K562 (cell line): Measurements from ENCODE around the gene TSGA10IP.

Source experiments
- ATF3 ChIP-seq, 2 experiments: fragments of 450-650 bp in 1 of 2; sonication (generic) in 1 of 2; formaldehyde crosslinking in 1 of 2; IDR thresholded peaks in 1 of 2; conservative IDR thresholded peaks in 1 of 2; 2 replicates each; pipeline versions ENCODE4 v1.6.1 to v1.8.1; 2016 to 2023; ENCODE audit warnings: mild to moderate bottlenecking in 2 of 2, moderate library complexity in 2 of 2, inconsistent platforms in 1 of 2, missing genetic modification reagents in 1 of 2
- CTCF ChIP-seq, 3 experiments: IDR thresholded peaks in 2 of 3; conservative IDR thresholded peaks in 1 of 3; 2 replicates each; pipeline ENCODE4 v1.5.1; 2011 to 2012; ENCODE audit warnings: low read length in 3 of 3, mild to moderate bottlenecking in 3 of 3, control low read depth in 2 of 3, improper control_type of control experiment in 1 of 3, inconsistent platforms in 1 of 3, low read depth in 1 of 3, mixed read lengths in 1 of 3, moderate library complexity in 1 of 3; ENCODE audit not compliant: insufficient read depth in 2 of 3
- FOXK2 ChIP-seq, 2 experiments: fragments of 450-650 bp; IDR thresholded peaks in 1 of 2; conservative IDR thresholded peaks in 1 of 2; 2 replicates each; pipeline ENCODE4 v1.6.1; 2016; ENCODE audit warnings: low read depth in 2 of 2, mild to moderate bottlenecking in 1 of 2
- POLR2AphosphoS5 ChIP-seq: IDR thresholded peaks from 2 replicates; pipeline ENCODE4 v1.6.1; 2011; ENCODE audit warnings: mild to moderate bottlenecking, low read depth, low read length, moderate library complexity; ENCODE audit not compliant: control insufficient read depth, insufficient read depth
- ZFP36 ChIP-seq: fragments of 150-350 bp; IDR thresholded peaks from 2 replicates; pipeline ENCODE4 v1.6.1; 2018; ENCODE audit warnings: low read length, low read depth; ENCODE audit not compliant: partially characterized antibody

GRCh38 chr11:65918211-65919140, 26.8 kb upstream of the TSGA10IP start, which contains the start of gene C11orf68:
- TF ChIP-seq ZFP36 (no peak), ATF3 (IDR thresholded peaks at IDR 0.05) (no peak), ATF3 (CRISPR knock-in tag; conservative IDR thresholded peaks at IDR 0.05) (no peak), CTCF (IDR thresholded peaks at IDR 0.05 in 2 of 3, conservative IDR thresholded peaks at IDR 0.05 in 1 of 3; ENCODE audit: insufficient read depth in 2 of 3, low read depth in 1 of 3, low read length in 3 of 3) (0 out of 6 replicates have a peak, but pooled peaks of 1 of the 3 experiments have one; percentile 2), FOXK2 (conservative IDR thresholded peaks at IDR 0.05 in 1 of 2, IDR thresholded peaks at IDR 0.05 in 1 of 2; ENCODE audit: low read depth in 2 of 2) (no peak), POLR2AphosphoS5 (peak; percentile 62; the same call in 1 of the 2 replicates)
